ENCODE measurements around the gene BACE2.

Gene BACE2

DNA sequence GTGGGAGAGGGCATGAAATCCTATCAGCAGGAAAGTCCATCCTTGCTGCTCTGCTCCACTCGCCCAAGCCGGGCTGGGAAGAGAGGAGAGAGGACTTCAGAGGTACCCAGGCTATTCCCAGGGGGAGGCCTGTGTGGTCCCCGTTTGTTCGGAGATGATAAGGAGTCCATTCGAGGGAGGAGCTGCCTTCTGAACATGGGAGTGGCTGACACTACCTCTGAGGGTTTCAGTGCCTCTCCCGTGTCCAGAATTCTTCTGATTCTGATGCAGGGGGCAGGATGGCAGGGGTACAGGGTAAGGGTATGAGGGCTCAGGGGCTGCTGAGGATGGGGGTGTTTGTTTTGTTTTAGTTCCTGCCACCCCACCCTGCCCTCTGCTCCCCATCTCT lies 40.4 kb downstream of the BACE2 start:
- Histone ChIP-seq H3K27me3 (ENCODE audit: insufficient read depth, low read length, poor library complexity) (no peaks in the 10 kb centered on the region), H3K4me1 (ENCODE audit: insufficient read depth, low read length) (no peaks in the 10 kb centered on the region), H2AFZ (ENCODE audit: low read depth, low read length) (no peak overlapping the region), H3K9me3 (ENCODE audit: insufficient read depth, low read length, severe bottlenecking) (no peaks in the 10 kb centered on the region), H3K36me3 (ENCODE audit: insufficient read depth, low read length) (no peaks in the 10 kb centered on the region), H3K4me3 (ENCODE audit: low read depth in 1 of 2, low read length in 2 of 2) (no peak overlapping the region), H3K4me2 (ENCODE audit: insufficient read depth, low read length) (no peak overlapping the region), H4K20me1 (ENCODE audit: insufficient read depth, low read length) (no peaks in the 10 kb centered on the region), H3K9ac (ENCODE audit: low read depth, low read length) (no peak overlapping the region), H3K27ac (ENCODE audit: low read length) (no peak overlapping the region), H3K79me2 (ENCODE audit: insufficient read depth, low read length) (no peaks in the 10 kb centered on the region)
- no peak for DNase-seq
- no peak for ATAC-seq (ENCODE audit: insufficient read depth, low read depth)
- TF ChIP-seq, protein P1, sequence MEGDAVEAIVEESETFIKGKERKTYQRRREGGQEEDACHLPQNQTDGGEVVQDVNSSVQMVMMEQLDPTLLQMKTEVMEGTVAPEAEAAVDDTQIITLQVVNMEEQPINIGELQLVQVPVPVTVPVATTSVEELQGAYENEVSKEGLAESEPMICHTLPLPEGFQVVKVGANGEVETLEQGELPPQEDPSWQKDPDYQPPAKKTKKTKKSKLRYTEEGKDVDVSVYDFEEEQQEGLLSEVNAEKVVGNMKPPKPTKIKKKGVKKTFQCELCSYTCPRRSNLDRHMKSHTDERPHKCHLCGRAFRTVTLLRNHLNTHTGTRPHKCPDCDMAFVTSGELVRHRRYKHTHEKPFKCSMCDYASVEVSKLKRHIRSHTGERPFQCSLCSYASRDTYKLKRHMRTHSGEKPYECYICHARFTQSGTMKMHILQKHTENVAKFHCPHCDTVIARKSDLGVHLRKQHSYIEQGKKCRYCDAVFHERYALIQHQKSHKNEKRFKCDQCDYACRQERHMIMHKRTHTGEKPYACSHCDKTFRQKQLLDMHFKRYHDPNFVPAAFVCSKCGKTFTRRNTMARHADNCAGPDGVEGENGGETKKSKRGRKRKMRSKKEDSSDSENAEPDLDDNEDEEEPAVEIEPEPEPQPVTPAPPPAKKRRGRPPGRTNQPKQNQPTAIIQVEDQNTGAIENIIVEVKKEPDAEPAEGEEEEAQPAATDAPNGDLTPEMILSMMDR (IDR thresholded peaks at IDR 0.05; ENCODE audit: borderline replicate concordance, extremely low read depth, low read length, poor library complexity, severe bottlenecking): no peak
- TF ChIP-seq EZH2 (IDR thresholded peaks at IDR 0.05; ENCODE audit: borderline replicate concordance, low read depth, low read length, severe bottlenecking): no peak

DNA sequence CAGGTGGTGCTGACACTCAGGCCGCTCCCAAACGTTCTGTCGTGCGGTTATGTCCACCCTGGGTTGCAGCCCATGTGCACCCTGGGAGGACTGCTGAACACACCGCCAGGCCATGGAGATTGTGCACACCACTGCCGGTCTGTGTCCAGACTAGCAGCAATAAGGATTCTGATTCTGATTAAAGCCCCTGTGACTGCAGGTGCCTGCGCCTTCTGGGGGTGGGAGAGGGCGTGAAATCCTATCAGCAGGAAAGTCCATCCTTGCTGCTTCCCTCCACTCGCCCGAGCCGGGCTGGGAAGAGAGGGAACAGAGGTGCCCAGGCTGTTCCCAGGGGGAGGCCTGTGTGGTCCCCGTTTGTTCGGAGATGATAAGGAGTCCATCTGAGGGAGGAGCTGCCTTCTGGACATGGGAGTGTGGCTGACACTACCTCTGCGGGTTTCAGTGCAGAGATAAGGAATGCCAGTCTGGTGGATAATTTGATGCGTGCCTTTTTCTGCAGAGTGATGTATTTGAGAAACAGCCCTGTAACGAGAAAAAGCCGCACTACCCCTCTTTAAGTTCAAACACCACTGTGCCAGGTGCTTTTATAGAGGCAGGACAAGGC lies 41.2 kb downstream of the BACE2 start:
- DNase-seq: no peak
- ATAC-seq (ENCODE audit: insufficient read depth, low read depth): no peak
- H2AFZ ChIP-seq (ENCODE audit: low read depth, low read length): no peak overlapping the region
- no peak overlapping the region for H3K4me3 ChIP-seq (ENCODE audit: low read depth in 1 of 2, low read length in 2 of 2)
- no peaks in the 10 kb centered on the region for H3K4me1 ChIP-seq (ENCODE audit: insufficient read depth, low read length)
- TF ChIP-seq EZH2 (IDR thresholded peaks at IDR 0.05; ENCODE audit: borderline replicate concordance, low read depth, low read length, severe bottlenecking): no peak
- TF ChIP-seq, protein P1 (IDR thresholded peaks at IDR 0.05; ENCODE audit: borderline replicate concordance, extremely low read depth, low read length, poor library complexity, severe bottlenecking): no peak
- H3K36me3 ChIP-seq (ENCODE audit: insufficient read depth, low read length): no peaks in the 10 kb centered on the region
- no peak overlapping the region for H3K4me2 ChIP-seq (ENCODE audit: insufficient read depth, low read length)
- no peaks in the 10 kb centered on the region for H3K9me3 ChIP-seq (ENCODE audit: insufficient read depth, low read length, severe bottlenecking)
- no peaks in the 10 kb centered on the region for H3K79me2 ChIP-seq (ENCODE audit: insufficient read depth, low read length)
- H3K27ac ChIP-seq (ENCODE audit: low read length): no peak overlapping the region
- H4K20me1 ChIP-seq (ENCODE audit: insufficient read depth, low read length): no peaks in the 10 kb centered on the region
- H3K27me3 ChIP-seq (ENCODE audit: insufficient read depth, low read length, poor library complexity): no peaks in the 10 kb centered on the region
- no peak overlapping the region for H3K9ac ChIP-seq (ENCODE audit: low read depth, low read length)

DNA sequence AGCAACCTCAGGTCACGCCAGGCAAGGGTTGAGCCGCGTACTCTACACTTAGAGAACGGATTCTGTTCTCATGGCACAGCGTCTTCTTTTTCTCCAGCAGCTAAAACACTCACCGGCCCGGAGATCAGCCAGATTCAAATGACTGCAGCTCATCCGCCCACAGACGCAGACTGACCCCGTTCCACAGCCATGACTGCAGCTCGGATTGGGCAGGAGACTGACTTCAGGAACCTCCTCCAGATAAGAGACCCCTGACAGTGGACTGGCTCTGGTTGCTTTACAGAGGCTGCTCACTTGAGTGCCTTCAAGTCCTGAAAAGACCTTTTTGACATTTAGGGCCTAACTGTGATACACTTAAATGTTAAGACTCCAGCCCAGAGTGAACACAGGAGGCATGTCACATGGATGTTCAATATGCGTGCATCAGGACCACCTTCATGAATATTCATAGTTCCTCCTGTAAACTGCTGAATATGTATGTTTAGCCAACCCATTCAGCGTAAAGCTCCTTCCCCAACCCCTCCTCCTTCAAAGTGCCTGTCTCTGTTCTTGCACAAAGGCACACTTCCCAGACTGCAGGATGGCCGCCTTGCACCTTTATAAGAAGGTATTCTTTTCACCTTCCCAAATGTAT lies 42.6 kb downstream of the BACE2 start:
- Histone ChIP-seq H3K27me3 (ENCODE audit: insufficient read depth, low read length, poor library complexity) (no peaks in the 10 kb centered on the region), H3K9me3 (ENCODE audit: insufficient read depth, low read length, severe bottlenecking) (no peaks in the 10 kb centered on the region), H3K9ac (ENCODE audit: low read depth, low read length) (no peak overlapping the region), H2AFZ (ENCODE audit: low read depth, low read length) (no peak overlapping the region), H3K4me3 (ENCODE audit: low read depth in 1 of 2, low read length in 2 of 2) (no peak overlapping the region), H3K36me3 (ENCODE audit: insufficient read depth, low read length) (no peaks in the 10 kb centered on the region), H3K4me2 (ENCODE audit: insufficient read depth, low read length) (no peak overlapping the region), H4K20me1 (ENCODE audit: insufficient read depth, low read length) (no peaks in the 10 kb centered on the region), H3K4me1 (ENCODE audit: insufficient read depth, low read length) (no peaks in the 10 kb centered on the region), H3K79me2 (ENCODE audit: insufficient read depth, low read length) (no peaks in the 10 kb centered on the region), H3K27ac (ENCODE audit: low read length) (no peak overlapping the region)
- ATAC-seq (ENCODE audit: insufficient read depth, low read depth) (no peak), DNase-seq (no peak)
- TF ChIP-seq, protein P1 (IDR thresholded peaks at IDR 0.05; ENCODE audit: borderline replicate concordance, extremely low read depth, low read length, poor library complexity, severe bottlenecking): no peak
- TF ChIP-seq EZH2 (IDR thresholded peaks at IDR 0.05; ENCODE audit: borderline replicate concordance, low read depth, low read length, severe bottlenecking): no peak
